Measurements from ENCODE around the gene ICE1. TPM values are rescaled to one million over a fixed set of nuclear protein-coding genes. Genes with fewer than 3 reads are reported as not detected.
"Not testable (repeated sequence)": the region's sequence is repeated elsewhere in the genome, so short reads cannot be mapped to it uniquely, and the experiment has no call there.

ICE1 gene
- total RNA-seq, 8 experiments from 2014 or later = 17.8 to 39.2 (median 26.0) TPM

DNA sequence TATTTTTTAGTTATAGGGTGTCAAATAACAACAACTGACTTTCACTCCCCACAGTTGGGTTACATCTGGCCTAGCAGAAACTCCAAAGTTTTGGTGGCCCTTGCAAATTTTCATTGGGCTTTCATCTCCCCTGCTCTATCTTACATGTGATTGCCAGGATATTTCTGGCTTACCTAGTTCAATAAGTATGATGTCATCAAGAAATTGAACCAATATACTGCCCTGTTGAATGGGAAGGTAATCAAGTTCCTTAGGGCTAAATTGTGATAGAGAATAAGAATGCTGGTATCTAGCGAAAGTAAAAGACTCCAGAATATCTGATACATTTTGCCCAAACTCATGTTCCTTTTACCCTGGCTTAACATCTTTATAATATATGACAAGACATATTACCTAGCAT is 17.0 kb upstream of the ICE1 start:
- ATAC-seq (replicated peaks in 6 of 8) = no peak
- in situ Hi-C loops (cut with MboI; ENCODE audit: low pct_unique_long_range_greater_than_20kb in 2 of 9, low sequenced_read_pairs in 9 of 9, unreplicated experiment in 9 of 9) = loop anchor here in 7 of 9 experiments (10.0 to 25.0 kb wide), 3 partner anchors 261 to 518 kb away; partner anchors contain the start of gene ADAMTS16 (in 6 of the 7)
- no peaks in the 10 kb centered on the region for H3K4me1 ChIP-seq (replicated peaks in 1 of 2)
- H3K27ac ChIP-seq = no peak overlapping the region
- no peak overlapping the region for H3K4me3 ChIP-seq
- WGBS, 10 experiments = 60 to 100% (median 88%) methylated on average over 1 of the region's 1 CpG; no CpG with 5 or more reads in 3 of the 10 experiments

DNA sequence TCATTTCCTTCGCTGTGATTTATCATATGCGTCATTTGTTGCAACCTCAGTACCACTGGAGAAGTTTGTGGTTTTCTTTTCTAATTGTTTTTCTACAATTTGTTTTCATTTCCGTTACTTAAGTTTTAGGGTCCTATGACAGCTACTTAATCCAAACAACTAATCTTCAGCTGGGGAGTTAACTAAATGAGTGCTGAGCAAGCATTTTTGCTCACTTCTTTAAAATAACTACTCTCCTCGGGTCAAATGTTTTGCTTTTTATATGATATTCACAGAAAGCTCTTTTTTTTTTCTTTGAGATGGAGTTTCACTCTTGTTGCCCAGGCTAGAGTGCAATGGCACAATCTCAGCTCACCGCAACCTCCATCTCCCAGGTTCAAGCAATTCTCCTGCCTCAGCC is 14.6 kb upstream of the ICE1 start:
- in situ Hi-C loops (cut with MboI; ENCODE audit: low pct_unique_long_range_greater_than_20kb in 2 of 9, low sequenced_read_pairs in 9 of 9, unreplicated experiment in 9 of 9) = loop anchor here in 7 of 9 experiments (10.0 to 25.0 kb wide), 3 partner anchors 263 to 521 kb away; partner anchors contain the start of gene ADAMTS16 (in 6 of the 7)
- no peak overlapping the region for H3K4me3 ChIP-seq
- ATAC-seq (replicated peaks in 6 of 8) = no peak
- no peak overlapping the region for H3K27ac ChIP-seq
- no peaks in the 10 kb centered on the region for H3K4me1 ChIP-seq (replicated peaks in 1 of 2)
- 60 to 100% (median 87%) methylated on average over 1 to 4 of the region's 5 CpGs for WGBS, 10 experiments

DNA sequence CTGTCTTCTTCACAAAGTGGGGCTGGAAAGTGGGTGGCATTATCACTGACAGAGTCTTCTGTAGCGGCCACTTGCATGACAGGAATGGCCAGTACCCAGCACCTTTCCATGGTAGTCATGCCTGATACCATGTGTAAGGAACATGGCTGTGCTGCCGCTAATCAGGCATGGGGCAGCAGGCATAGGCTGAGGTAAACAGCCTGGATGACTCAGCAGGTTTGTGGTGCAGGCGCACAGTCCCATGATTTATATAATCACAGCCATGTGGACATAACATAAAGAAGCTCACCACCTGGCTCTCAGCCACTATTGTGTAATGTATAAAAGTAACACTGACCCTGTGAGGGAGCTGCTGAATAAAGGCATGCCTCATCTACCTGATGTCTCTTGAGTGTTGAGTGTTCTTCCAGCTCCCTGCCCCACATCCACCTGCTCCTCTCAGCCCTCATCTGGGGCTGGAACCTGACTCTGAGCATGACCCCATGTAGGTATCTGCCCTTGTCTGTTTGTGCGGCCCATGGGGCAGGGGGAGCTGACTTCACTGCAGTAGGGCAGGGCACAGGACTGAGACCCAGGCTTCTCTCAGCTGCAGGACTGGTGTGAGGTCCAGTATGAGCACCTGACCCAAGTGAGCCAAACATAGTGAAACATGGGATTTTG is 13.2 kb upstream of the ICE1 start:
- no peak overlapping the region for H3K27ac ChIP-seq
- in situ Hi-C loops (cut with MboI; ENCODE audit: low pct_unique_long_range_greater_than_20kb in 2 of 9, low sequenced_read_pairs in 9 of 9, unreplicated experiment in 9 of 9) = loop anchor here in 7 of 9 experiments (10.0 to 25.0 kb wide), 3 partner anchors 264 to 522 kb away; partner anchors contain the start of gene ADAMTS16 (in 6 of the 7)
- no peaks in the 10 kb centered on the region for H3K4me1 ChIP-seq (replicated peaks in 1 of 2)
- H3K4me3 ChIP-seq = no peak overlapping the region
- WGBS, 10 experiments = 39 to 100% (median 82%) methylated on average over 1 to 3 of the region's 4 CpGs; no CpG with 5 or more reads in 4 of the 10 experiments
- ATAC-seq (replicated peaks in 6 of 8) = peak in 2 of 8 experiments; percentile 26 to 34

DNA sequence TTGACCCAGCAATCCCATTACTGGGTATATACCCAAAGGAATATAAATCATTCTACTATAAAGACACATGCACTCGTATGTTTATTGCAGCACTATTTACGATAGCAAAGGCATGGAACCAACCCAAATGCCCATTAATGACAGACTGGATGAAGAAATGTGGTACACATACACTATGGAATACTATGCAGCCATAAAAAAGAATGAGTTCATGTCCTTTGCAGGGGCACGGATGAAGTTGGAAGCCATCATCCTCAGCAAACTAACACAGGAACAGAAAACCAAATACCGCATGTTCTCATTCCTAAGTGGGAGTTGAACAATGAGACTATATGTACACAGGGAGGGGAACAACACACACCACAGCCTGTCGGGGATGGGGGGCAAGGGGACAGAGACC is 8.6 kb upstream of the ICE1 start:
- not testable (repeated sequence) for H3K27ac ChIP-seq; H3K4me1 ChIP-seq (replicated peaks in 1 of 2); ATAC-seq (replicated peaks in 6 of 8); H3K4me3 ChIP-seq
- 27 to 90% (median 75%) methylated on average over 1 to 5 of the region's 5 CpGs; no CpG with 5 or more reads in 2 of the 10 experiments for WGBS, 10 experiments
- in situ Hi-C loops (cut with MboI; ENCODE audit: low pct_unique_long_range_greater_than_20kb in 2 of 9, low sequenced_read_pairs in 9 of 9, unreplicated experiment in 9 of 9) = loop anchor here in 8 of 9 experiments (10.0 to 25.0 kb wide), 4 partner anchors 277 to 539 kb away; partner anchors contain the start of gene ADAMTS16 (in 5 of the 8)

DNA sequence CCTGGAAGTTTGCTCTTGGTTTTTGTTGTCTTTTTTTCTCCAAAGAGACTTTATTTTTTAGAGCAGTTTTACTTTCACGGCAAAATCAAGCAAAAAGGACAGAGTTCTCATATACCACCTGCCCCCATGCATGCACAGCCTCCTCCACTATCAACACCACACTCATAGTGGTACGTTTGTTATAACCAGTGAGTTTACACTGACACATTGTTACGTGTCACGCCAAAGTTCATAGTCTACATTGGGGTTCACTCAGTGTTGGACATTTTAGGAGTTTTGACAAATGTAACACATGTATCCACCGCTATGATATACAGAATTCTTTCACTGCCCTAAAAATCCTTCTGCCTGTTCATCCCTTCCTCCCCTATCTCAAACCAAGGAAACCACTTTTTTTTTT is 7.5 kb upstream of the ICE1 start:
- Histone ChIP-seq H3K27ac (no peak overlapping the region), H3K4me1 (replicated peaks in 1 of 2) (peaks cover 0 to 6% of the 10 kb centered on the region in 2 donors), H3K4me3 (no peak overlapping the region)
- 63 to 100% (median 90%) methylated on average over 1 to 5 of the region's 5 CpGs for WGBS, 10 experiments
- in situ Hi-C loops (cut with MboI; ENCODE audit: low pct_unique_long_range_greater_than_20kb in 2 of 9, low sequenced_read_pairs in 9 of 9, unreplicated experiment in 9 of 9) = loop anchor here in 8 of 9 experiments (10.0 to 25.0 kb wide), 4 partner anchors 278 to 540 kb away; partner anchors contain the start of gene ADAMTS16 (in 5 of the 8)
- no peak for ATAC-seq (replicated peaks in 6 of 8)

DNA sequence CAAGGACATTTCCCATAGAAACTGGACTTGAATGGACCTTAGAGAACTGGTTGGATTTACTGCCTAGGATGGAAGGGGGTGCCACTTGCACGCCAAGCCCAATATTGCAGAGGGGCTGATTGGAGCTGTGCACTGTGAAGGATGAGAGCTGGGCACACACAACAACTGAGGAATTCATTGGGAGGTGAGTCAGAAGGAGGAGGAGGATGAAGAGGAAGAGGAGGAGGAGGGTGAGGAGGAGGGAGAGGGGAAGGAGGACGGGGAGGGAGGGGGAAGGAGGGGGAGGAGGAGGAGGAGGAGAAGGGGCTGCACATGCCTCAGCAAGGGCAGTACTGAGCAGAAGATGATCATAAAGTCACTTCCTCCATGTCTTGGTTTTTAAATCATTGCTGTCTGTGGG is 5.7 kb upstream of the ICE1 start:
- Histone ChIP-seq H3K4me1 (replicated peaks in 1 of 2) (peaks cover 5 to 13% of the 10 kb centered on the region in 2 donors), H3K4me3 (no peak overlapping the region), H3K27ac (no peak overlapping the region)
- 80 to 100% (median 83%) methylated on average over 1 of the region's 2 CpGs; no CpG with 5 or more reads in 6 of the 10 experiments for WGBS, 10 experiments
- no peak for ATAC-seq (replicated peaks in 6 of 8)
- in situ Hi-C loops (cut with MboI; ENCODE audit: low pct_unique_long_range_greater_than_20kb in 2 of 9, low sequenced_read_pairs in 9 of 9, unreplicated experiment in 9 of 9) = loop anchor here in 8 of 9 experiments (10.0 to 25.0 kb wide), 4 partner anchors 279 to 542 kb away; partner anchors contain the start of gene ADAMTS16 (in 5 of the 8)

DNA sequence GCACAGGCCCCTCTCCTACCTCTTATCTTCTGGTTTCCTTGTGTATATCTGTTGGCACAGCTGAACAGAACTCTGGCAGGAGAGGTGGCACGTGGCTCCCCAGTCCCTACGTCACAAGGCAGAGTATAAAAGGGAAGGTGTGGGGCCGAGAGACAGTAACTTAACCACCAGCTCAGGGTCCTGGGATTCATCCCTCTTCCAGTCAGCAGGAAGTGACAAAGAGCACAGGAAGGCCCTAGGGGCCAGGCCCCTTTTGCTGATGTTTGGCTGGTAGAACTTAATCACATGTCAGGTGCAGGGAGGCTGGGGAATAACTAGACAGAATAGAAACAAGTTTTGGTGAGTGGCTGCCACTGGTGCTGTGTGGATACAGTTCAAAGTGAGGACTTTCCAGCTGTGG is 4.5 kb upstream of the ICE1 start:
- 20 to 100% (median 57%) methylated on average over 1 to 3 of the region's 3 CpGs; no CpG with 5 or more reads in 6 of the 10 experiments for WGBS, 10 experiments
- peaks cover 5 to 13% of the 10 kb centered on the region in 2 donors for H3K4me1 ChIP-seq (replicated peaks in 1 of 2)
- ATAC-seq (replicated peaks in 6 of 8) = no peak
- H3K27ac ChIP-seq = no peak overlapping the region
- in situ Hi-C loops (cut with MboI; ENCODE audit: low pct_unique_long_range_greater_than_20kb in 2 of 9, low sequenced_read_pairs in 9 of 9, unreplicated experiment in 9 of 9) = loop anchor here in 8 of 9 experiments (10.0 to 25.0 kb wide), 4 partner anchors 281 to 543 kb away; partner anchors contain the start of gene ADAMTS16 (in 5 of the 8)
- H3K4me3 ChIP-seq = no peak overlapping the region

DNA sequence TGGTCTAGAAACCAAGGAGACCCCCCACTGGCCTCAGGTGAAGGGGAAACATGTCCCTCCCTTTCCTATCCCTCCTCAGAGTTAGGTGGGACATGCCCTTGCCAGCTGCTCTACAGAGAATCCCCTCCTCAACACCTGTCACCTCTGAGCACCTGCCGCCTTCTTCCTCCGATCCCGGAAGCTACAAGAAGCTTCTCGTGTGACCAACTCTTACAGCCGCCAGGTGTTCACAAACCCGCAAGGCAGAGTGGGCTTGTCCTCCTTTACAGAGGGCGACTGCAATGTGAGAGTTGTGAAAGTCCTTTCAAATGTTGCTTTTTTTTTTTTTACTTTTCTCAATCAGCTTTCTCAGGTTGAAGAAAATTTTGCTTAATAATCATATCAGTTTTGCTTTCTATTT is 3.7 kb upstream of the ICE1 start:
- in situ Hi-C loops (cut with MboI; ENCODE audit: low pct_unique_long_range_greater_than_20kb in 2 of 9, low sequenced_read_pairs in 9 of 9, unreplicated experiment in 9 of 9) = loop anchor here in 8 of 9 experiments (10.0 to 25.0 kb wide), 4 partner anchors 281 to 544 kb away; partner anchors contain the start of gene ADAMTS16 (in 5 of the 8)
- Histone ChIP-seq H3K27ac (no peak overlapping the region), H3K4me3 (no peak overlapping the region), H3K4me1 (replicated peaks in 1 of 2) (peaks cover 10 to 17% of the 10 kb centered on the region in 2 donors)
- ATAC-seq (replicated peaks in 6 of 8) = no peak
- WGBS, 10 experiments = 50 to 92% (median 87%) methylated on average over 1 to 7 of the region's 7 CpGs; no CpG with 5 or more reads in 1 of the 10 experiments

DNA sequence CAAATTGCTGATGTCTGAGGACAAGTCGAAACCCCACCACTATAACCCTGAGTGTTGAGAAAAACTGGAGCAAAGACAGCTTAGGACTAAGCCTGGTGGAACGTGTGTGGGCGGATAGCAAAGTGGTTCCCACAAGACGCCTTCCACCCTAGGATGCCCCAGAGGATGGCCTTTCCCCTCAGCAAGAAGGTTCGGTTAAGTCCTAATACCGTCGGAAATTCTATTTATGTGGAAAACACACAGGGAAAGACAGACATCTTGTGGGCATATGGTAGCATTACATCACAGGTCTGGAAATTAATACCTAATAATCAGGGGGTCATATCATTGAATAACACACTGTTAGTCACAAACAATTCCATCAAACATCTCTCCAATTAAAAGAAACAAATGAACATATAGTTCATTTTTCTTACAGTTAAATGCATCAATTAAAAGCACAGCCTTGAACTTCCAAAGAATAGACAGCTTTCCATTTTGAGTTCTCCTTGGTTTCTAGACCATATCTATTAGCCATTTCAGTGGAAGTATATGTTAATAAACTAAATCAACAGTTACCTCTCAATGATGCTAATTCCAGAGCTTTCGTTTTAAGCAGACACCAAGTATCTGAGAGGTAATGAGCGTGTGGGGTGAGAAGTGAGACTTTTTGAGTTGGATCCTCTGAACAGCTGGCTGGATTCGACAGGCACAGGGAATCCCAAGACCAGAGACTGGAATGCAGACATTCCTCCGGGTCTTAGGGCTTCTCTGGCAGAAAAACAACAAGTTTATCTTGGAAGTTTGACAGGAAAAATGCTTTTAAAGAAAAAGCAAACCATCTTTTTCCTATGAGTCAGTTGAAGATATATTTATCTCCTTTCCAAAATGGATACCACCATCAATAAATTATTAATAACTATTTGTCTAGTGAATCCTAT is 2.9 kb upstream of the ICE1 start:
- 4 to 29% (median 22%) methylated on average over 3 to 10 of the region's 11 CpGs for WGBS, 10 experiments
- no peak overlapping the region for H3K27ac ChIP-seq
- in situ Hi-C loops (cut with MboI; ENCODE audit: low pct_unique_long_range_greater_than_20kb in 2 of 9, low sequenced_read_pairs in 9 of 9, unreplicated experiment in 9 of 9) = loop anchor here (10.0 to 25.0 kb wide), 5 partner anchors 275 to 545 kb away; partner anchors contain the start of gene ADAMTS16 (in 6 of the 9)
- H3K4me1 ChIP-seq (replicated peaks in 1 of 2) = peaks cover 17 to 22% of the 10 kb centered on the region in 2 donors
- no peak overlapping the region for H3K4me3 ChIP-seq
- ATAC-seq (replicated peaks in 6 of 8) = no peak

DNA sequence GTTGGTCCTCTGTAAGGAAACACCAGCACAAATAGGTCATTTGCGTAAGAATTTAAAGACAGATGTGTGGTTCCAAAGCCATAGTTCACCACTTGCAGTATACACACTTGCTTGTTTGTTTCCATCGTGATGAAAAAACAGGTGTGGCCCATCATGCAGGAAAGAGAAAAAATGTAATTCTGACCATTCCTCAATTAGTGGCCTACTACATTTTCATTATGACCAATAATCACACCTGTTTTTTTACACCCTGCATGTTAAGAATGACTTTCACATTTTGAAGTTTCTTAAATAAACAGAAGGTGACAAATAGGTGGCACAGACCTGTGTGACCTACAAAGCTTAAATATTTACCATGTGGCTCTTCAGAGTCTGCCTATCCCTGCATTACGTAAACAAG is 2.2 kb upstream of the ICE1 start:
- in situ Hi-C loops (cut with MboI; ENCODE audit: low pct_unique_long_range_greater_than_20kb in 2 of 9, low sequenced_read_pairs in 9 of 9, unreplicated experiment in 9 of 9) = loop anchor here in 8 of 9 experiments (10.0 to 25.0 kb wide), 5 partner anchors 275 to 545 kb away; partner anchors contain the start of gene ADAMTS16 (in 6 of the 8)
- no peak overlapping the region for H3K4me3 ChIP-seq

DNA sequence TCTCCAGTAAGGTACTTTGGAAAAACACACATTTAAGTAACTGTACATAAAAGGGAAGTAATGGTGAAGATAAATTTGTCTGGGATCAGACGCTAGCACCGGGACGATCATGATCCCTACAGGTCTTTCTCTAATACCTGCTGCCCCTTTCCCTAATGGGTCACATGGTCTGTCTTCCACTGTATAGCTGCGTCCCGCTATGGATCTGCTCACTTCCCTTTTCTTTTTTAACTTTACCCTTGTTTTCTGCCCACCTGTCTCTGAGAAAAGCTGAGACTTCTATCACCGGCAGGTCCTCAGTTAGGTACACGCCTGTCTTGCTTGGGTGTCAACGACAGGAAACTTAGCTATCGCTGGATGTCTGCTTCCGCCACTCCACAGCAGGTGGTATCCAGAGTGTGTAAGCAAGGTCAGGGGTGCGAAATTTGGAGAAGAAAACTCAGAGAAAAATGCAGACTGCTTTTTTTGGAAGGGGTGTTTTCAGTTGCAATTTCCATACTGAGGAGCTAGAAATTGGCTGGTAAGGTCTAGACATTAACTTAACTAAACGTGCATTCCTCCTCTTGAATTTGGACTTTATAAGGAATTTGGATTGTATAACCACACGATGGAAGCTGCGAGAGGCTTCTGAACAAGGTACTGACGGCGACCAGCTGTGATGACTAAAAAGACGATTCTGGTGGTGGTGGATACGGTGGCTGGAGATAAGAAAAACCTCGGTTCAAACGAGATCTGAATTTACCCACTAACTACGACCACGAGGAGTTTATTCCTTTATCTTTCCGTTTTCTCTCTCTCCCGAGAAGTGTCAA is 1.1 kb upstream of the ICE1 start:
- WGBS, 10 experiments = 3 to 75% (median 28%) methylated on average over 4 to 21 of the region's 24 CpGs; no CpG with 5 or more reads in 2 of the 10 experiments
- Histone ChIP-seq H3K4me1 (replicated peaks in 1 of 2) (peaks cover 17 to 22% of the 10 kb centered on the region in 2 donors), H3K4me3 (peak overlapping the region; percentile 71 to 93 (median 92)), H3K27ac (peak overlapping the region; percentile 99 to 100)
- ATAC-seq (replicated peaks in 6 of 8) = peak in 2 of 8 experiments; percentile 0 to 1
- in situ Hi-C loops (cut with MboI; ENCODE audit: low pct_unique_long_range_greater_than_20kb in 2 of 9, low sequenced_read_pairs in 9 of 9, unreplicated experiment in 9 of 9) = loop anchor here in 8 of 9 experiments (10.0 to 25.0 kb wide), 5 partner anchors 277 to 547 kb away; partner anchors contain the start of gene ADAMTS16 (in 6 of the 8)

More for the DNA sequence above, 2.2 kb upstream of the ICE1 start:
- ATAC-seq (replicated peaks in 6 of 8) = no peak
- 50 to 100% (median 89%) methylated on average over 1 to 3 of the region's 3 CpGs; no CpG with 5 or more reads in 1 of the 10 experiments for WGBS, 10 experiments
- no peak overlapping the region for H3K27ac ChIP-seq
- H3K4me1 ChIP-seq (replicated peaks in 1 of 2) = peaks cover 17 to 22% of the 10 kb centered on the region in 2 donors
